Measurements from ENCODE around the gene FPR3.

DNA sequence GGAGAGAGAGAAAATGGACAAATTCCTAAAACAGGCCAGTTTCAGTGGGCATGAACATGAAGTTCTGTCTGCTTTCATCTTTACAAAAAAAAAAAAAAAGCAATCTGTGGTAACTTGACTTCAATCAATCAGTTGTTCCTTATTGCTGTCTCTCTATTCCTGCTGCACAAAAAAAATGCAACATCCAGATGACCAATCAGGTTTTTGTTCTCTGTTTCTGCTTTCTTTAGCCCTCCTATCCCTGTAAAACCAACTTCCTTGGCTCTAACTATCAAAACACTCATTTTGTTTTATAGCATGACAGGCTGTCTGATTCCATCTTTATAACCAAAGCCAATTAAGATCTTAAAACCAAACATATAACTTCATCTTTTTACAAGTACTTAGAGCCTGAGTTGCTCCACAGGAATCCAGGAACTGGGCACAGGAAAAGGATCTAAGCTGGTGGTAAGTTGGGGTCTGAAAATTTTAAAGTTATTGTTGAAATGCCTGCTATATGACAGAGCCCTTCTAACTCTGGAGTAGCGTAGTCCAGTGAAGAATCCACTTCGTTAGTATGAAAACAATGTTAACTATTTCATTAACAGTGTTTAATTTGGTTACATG lies at the start of gene FPR3:
- TF ChIP-seq, protein P1, sequence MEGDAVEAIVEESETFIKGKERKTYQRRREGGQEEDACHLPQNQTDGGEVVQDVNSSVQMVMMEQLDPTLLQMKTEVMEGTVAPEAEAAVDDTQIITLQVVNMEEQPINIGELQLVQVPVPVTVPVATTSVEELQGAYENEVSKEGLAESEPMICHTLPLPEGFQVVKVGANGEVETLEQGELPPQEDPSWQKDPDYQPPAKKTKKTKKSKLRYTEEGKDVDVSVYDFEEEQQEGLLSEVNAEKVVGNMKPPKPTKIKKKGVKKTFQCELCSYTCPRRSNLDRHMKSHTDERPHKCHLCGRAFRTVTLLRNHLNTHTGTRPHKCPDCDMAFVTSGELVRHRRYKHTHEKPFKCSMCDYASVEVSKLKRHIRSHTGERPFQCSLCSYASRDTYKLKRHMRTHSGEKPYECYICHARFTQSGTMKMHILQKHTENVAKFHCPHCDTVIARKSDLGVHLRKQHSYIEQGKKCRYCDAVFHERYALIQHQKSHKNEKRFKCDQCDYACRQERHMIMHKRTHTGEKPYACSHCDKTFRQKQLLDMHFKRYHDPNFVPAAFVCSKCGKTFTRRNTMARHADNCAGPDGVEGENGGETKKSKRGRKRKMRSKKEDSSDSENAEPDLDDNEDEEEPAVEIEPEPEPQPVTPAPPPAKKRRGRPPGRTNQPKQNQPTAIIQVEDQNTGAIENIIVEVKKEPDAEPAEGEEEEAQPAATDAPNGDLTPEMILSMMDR (IDR thresholded peaks at IDR 0.05) = no peak
- TF ChIP-seq POLR2AphosphoS2 (conservative IDR thresholded peaks at IDR 0.05; ENCODE audit: low read length) = no peak
- TF ChIP-seq CEBPB (IDR thresholded peaks at IDR 0.05) = no peak
- TF ChIP-seq MAFK (IDR thresholded peaks at IDR 0.05; ENCODE audit: partially characterized antibody) = no peak
- no peak for TF ChIP-seq RFX5 (IDR thresholded peaks at IDR 0.05)
- no peak for TF ChIP-seq JUNB (IDR thresholded peaks at IDR 0.05)
- no peak for TF ChIP-seq KDM1A (IDR thresholded peaks at IDR 0.05; ENCODE audit: low read depth)
- TF ChIP-seq, protein P2, sequence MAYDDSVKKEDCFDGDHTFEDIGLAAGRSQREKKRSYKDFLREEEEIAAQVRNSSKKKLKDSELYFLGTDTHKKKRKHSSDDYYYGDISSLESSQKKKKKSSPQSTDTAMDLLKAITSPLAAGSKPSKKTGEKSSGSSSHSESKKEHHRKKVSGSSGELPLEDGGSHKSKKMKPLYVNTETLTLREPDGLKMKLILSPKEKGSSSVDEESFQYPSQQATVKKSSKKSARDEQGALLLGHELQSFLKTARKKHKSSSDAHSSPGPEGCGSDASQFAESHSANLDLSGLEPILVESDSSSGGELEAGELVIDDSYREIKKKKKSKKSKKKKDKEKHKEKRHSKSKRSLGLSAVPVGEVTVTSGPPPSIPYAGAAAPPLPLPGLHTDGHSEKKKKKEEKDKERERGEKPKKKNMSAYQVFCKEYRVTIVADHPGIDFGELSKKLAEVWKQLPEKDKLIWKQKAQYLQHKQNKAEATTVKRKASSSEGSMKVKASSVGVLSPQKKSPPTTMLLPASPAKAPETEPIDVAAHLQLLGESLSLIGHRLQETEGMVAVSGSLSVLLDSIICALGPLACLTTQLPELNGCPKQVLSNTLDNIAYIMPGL (CRISPR knock-in tag; IDR thresholded peaks at IDR 0.05; ENCODE audit: borderline replicate concordance) = no peak
- no peak for TF ChIP-seq MYC (IDR thresholded peaks at IDR 0.05; ENCODE audit: borderline replicate concordance, low read length)
- no peak for TF ChIP-seq POLR2A (IDR thresholded peaks at IDR 0.05; ENCODE audit: low read length)

Data from A549 (cell line).